Cardiac fibroblast (primary cell): ENCODE data around the gene EML6.
"Not testable (repeated sequence)": the region's sequence is repeated elsewhere in the genome, so short reads cannot be mapped to it uniquely, and the experiment has no call there.

Source experiments
- DNase-seq, 2 donors: peaks; one replicate each; pipeline versions ENCODE4 v3.0.0 to v3.0.0-alpha.2; 2010; ENCODE audit warnings: low read depth in 2 of 2
- H3K4me3 ChIP-seq, 2 donors: replicated peaks in 1 of 2; 1 replicate in 1 of 2; 2 replicates in 1 of 2; pipeline ENCODE4 v1.5.1; 2011; ENCODE audit warnings: low read depth in 2 of 2, low read length in 2 of 2, mild to moderate bottlenecking in 2 of 2, moderate library complexity in 1 of 2
- TF ChIP-seq, protein P1 (sequence below): IDR thresholded peaks from one replicate; pipeline ENCODE4 v1.5.1; 2011; ENCODE audit warnings: low read depth, mild to moderate bottlenecking, low read length, inconsistent platforms

Gene EML6

DNA sequence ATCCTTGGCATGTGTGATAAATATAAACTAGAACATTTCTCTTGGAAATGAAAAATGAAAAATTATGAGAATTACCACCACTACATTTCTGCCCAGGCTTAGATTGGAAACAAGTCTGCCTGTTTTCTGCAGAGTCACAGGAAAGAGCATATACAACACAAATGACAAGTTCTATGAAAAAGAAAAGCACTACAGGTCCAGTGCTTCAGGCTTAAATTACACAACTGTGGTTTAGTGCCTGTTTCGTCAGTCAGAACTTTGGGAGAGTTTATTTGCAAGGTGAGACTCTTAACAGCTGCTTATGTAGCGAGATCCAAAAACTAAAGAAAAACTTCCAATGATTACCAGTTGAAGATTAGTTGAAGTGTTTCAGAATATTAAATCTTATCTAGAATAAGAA, 257.9 kb downstream of the EML6 start:
- H3K4me3 ChIP-seq = no peak overlapping the region
- TF ChIP-seq, protein P1, sequence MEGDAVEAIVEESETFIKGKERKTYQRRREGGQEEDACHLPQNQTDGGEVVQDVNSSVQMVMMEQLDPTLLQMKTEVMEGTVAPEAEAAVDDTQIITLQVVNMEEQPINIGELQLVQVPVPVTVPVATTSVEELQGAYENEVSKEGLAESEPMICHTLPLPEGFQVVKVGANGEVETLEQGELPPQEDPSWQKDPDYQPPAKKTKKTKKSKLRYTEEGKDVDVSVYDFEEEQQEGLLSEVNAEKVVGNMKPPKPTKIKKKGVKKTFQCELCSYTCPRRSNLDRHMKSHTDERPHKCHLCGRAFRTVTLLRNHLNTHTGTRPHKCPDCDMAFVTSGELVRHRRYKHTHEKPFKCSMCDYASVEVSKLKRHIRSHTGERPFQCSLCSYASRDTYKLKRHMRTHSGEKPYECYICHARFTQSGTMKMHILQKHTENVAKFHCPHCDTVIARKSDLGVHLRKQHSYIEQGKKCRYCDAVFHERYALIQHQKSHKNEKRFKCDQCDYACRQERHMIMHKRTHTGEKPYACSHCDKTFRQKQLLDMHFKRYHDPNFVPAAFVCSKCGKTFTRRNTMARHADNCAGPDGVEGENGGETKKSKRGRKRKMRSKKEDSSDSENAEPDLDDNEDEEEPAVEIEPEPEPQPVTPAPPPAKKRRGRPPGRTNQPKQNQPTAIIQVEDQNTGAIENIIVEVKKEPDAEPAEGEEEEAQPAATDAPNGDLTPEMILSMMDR = no peak
- no peak for DNase-seq

DNA sequence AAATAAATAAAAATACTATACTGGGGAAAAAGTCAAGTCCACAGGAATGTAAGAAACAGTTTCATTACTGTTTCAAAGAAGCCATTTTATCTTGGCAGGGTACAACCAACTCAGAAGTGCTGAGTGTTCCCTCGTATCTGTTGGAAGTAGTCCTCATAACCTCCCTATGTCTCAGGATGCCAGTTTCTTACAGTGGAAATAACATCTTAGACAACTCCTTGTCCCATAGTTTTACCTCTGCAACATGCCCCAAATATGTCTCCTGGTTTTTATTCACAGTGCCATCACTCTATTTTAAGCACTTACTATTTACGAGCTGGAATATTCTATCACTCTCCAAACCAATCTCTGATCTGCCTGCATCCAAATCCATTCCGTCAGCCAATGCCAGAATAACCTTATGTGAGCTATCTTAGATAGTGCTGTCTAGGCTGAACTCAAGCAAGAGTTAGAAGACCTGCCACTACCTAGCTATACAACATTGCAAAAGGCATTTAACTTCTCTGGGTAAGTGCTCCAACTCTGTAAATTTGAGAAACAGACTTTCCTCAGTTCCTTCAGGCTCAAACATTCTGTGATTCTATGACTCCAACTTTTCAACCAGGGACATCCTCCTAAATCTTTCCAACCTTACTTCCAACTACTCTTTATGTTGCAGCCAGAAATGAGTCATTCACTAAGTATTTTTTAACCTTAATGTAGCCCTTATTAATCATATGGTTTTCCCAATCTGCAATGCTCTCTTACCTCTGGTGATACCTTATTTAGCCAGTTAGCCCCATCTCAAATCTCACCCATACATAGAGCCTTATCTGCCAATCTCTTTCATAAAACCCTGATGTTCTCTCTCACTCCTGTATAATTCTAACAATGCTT, 260.1 kb downstream of the EML6 start:
- no peak overlapping the region for H3K4me3 ChIP-seq

DNA sequence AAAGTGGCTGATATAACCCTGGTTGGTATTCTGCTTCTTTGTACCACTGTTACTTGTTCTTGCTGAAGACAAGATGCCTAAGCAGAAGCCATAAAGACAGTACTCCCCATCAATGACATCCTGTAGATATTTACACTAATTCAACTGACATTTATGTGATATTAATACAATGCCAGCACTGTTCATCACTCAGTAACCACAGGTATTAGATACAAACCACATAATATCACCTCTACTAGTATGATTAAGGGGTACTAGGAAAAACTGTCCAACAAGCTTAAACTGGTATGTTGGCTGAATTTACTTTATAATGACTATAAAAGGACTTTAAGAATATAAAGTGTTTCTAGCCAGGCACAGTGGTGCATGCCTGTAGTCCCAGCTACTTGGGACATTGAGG, 261.0 kb downstream of the EML6 start:
- TF ChIP-seq, protein P1 = no peak
- H3K4me3 ChIP-seq = no peak overlapping the region
- DNase-seq = no peak

More for the DNA sequence above, 260.1 kb downstream of the EML6 start:
- peak; percentile 26 to 60 for DNase-seq
- TF ChIP-seq, protein P1 = no peak

DNA sequence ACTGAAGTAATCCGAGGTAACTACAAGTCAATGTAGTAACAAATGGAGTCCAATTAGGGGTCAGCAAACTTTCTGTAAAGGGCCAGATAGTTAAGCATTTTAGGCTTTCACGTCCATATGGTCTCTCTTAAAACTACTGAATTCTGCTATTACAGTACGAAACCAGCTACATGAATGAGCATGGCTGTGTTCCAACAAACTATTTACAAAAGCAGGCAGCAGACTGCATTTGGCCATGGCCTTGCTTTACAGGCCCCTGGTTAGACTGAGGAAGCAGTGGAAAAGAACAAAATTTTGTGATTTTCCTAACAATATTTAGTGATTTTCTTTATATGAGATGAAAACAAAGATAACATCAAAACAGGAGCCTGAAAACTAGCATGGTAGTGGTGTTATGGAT, 262.8 kb downstream of the EML6 start:
- no peak overlapping the region for H3K4me3 ChIP-seq
- no peak for DNase-seq
- TF ChIP-seq, protein P1 = no peak

DNA sequence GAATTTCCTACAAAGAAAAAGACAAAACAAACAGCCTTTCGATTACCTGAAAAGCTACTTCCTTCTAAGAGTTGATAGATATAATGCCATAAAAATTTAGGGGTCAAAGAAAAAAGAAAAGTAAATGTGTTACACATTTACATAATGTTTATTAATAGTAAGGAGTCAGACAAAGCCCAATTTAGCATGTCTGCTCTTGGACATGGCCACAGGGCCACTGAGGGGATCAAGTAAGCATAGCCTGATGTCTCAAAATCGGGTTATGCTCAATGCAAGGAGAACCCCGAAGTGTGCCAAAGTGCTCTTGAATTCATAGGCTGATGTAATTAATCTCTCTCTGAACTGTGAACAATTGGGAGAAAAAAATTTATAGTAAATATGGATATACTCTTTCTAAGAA, 265.1 kb downstream of the EML6 start:
- no peak overlapping the region for H3K4me3 ChIP-seq
- no peak for DNase-seq
- TF ChIP-seq, protein P1 = no peak

DNA sequence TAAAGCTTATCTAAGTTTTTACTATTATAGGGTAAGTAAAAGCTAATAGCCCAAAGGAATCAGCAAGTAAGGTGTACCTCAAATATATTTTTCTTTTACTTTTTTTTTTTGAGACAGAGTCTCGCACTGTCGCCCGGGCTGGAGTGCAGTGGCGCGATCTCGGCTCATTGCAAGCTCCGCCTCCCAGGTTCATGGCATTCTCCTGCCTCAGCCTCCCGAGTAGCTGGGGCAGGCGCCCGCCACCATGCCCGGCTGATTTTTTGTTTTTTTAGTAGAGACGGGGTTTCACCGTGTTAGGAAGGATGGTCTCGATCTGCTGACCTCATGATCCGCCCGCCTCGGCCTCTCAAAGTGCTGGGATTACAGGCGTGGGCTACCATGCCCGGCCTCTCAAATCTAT, 267.2 kb downstream of the EML6 start:
- DNase-seq = not testable (repeated sequence)

DNA sequence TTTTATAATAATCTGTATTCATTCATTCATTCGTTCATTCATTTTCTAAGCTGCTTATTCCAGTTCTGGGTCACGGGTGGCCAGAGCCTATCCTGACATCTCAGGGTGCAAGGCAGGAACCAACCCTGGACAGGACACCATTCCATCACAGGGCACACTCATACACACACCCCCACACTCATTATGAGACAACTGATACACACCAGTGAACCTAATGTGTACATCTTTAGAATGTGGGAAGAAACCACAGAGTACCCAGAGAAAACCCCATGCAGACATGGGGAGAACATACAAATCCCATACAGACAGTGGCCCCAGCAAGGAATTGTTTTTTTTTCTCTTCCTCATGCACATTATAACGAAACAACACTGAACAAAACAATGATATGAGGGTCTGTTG, 272.1 kb downstream of the EML6 start:
- no peak overlapping the region for H3K4me3 ChIP-seq
- no peak for DNase-seq
- TF ChIP-seq, protein P1 = no peak

More for the DNA sequence above, 267.2 kb downstream of the EML6 start:
- not testable (repeated sequence) for H3K4me3 ChIP-seq
